ELR (cell line): Measurements from ENCODE around the gene TNFAIP2.
"Not testable (repeated sequence)": the region's sequence is repeated elsewhere in the genome, so short reads cannot be mapped to it uniquely, and the experiment has no call there.

ENCODE experiments used
- DNase-seq: peaks from one replicate; pipeline ENCODE4 v3.0.0-alpha.2; 2015; ENCODE audit warnings: low read depth

Gene TNFAIP2

DNA sequence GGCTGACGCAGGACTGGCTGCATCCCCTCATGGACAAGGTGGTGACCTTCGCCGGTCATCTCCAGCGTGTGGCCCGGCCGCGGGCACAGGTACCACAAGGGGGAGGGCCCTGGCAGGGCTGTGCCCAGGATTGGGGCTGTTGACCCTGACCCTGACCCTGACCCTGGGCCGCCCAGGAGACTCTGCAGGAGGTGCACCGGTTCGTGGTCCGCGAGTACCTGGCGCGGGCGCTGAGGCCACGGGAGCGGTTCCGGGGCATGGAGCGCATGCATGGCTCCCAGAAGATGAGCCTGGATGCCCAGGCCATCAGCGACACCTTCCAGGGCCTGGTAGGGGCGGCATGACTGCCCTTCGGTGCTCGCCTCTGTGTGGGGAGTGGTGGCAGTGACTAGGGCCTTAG lies 15.8 kb upstream of the TNFAIP2 start:
- DNase-seq, result no peak

GRCh38 chr14:103107941-103108748 lies 15.1 kb upstream of the TNFAIP2 start:
- no peak for DNase-seq

DNA sequence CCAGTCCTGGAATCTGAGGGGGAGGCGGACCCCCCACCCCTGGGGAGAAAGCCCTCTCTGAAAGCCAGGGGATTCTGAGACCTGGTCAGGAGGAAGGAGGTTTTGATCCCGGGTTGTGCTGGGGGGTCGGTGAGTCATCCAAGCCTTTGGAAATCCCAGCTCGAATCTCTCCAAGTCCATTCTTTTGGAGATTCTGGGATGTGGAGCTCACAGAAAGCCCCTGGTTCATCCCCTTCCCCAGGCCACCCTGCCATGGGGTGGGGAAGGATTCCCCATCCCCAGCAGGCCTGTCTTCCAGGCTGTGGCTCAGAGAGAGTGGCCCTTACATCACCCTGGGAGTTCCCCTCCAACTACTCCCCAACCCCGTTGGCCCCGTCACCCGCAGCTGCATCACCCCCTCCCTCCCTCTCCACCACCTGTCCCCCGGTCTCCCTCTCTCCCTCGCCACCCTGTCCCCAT lies 14.5 kb upstream of the TNFAIP2 start:
- DNase-seq, result peak; percentile 77

DNA sequence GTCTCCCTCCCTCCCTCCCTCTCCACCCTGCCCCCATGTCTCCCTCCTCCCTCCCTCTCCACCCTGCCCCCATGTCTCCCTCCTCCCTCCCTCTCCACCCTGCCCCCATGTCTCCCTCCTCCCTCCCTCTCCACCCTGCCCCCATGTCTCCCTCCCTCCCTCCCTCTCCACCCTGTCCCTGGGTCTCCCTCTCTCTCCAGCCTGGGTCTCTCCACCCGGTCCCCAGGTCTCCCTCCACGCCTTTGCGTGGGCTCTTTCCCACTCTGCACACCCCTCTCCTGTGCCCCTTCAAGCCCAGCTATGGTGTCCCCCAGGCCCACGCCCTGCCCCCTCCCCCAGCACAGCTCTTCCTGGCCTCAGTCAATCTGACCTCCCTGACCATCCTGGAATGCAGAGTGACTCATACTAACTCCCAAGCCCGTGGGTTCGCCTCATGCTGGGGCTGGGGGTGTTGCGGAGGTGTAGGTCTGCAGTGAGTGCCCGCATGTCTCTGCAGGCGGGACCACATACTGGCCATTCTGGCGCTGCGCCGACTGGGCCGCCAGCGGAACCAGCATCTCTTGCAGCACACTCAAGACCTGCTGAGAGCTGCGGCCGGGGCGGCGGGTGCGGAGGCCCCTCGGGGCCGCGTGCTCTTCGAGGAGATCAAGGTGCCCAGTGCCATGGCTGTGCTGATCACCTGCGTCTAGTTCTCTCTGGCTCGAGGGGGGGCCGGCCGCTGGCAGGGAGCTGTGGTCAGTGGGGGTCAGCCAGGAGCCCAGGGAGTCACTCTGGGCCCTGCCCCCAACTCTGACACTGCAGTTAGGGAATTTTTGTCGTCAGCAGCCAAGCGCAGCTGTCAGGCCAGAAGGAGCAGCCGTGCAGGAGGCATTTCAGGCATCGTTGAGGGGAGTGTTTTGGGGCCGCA lies 13.5 kb upstream of the TNFAIP2 start:
- DNase-seq, result peak; percentile 96

DNA sequence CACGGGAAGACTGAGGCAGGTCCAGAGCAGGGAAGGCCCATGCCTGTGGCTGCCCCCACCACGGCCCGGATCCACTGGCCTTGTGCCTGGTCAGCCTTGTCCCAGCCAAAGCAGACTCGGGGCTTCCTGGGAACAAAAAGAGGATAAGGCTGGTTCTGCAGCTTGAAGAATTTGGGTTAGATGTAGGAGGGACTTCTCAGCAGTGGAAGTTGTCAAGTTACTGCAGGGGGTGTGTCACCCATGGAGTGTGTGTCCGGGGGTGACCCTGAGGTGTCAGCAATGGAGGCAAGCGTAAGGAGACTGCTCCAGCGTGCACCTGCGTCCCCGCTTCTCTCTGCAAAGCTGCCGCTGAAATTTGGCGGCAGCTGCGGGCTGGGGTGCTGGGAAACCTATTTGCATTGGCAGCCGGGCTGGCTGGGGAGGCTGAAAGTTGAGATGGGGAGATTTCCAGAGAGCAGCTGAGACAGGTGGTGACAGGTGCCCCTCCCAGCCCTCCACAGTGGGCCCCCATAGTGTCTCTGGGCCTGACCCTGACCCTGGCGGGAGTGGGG lies 12.5 kb upstream of the TNFAIP2 start:
- DNase-seq, result no peak

DNA sequence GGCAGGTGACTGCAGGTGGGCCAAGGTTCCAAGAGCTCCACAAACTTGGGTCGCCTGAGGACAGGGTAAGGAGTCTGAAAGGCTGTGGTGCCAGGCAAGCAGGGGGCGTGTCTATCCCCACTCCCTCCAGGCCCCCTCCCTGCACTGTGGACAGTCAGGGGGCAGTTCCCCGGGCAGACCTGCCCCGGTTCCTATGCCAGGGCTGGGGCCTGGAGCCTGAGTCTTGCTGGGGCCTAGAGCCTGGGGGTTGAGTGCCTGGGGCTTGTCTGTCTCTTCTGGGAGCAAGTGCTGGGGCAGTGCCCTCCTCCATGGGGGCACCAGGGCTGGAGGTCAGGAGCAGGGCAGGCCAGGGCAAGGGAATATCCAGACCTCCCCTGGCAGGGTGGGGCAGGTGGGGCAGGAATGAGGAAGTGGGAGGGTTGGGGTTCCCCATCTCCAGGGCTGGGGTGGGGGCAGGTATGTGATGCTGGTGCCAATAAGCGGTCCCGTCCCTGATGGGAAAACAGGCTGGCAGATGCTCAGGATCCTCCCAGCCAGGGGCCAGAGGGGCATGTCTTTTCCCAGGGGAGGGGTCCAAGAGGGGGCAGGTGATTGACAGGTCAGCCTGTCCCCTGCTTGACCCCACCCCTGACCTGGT lies 11.9 kb upstream of the TNFAIP2 start:
- no peak for DNase-seq

GRCh38 chr14:103112400-103113243 lies 10.6 kb upstream of the TNFAIP2 start:
- no peak for DNase-seq

- no peak for DNase-seq
Observed at GRCh38 chr14:103113303-103113702, 10.0 kb upstream of the TNFAIP2 start.

- DNase-seq, result no peak
Observed at GRCh38 chr14:103113774-103114173, 9.5 kb upstream of the TNFAIP2 start.

DNA sequence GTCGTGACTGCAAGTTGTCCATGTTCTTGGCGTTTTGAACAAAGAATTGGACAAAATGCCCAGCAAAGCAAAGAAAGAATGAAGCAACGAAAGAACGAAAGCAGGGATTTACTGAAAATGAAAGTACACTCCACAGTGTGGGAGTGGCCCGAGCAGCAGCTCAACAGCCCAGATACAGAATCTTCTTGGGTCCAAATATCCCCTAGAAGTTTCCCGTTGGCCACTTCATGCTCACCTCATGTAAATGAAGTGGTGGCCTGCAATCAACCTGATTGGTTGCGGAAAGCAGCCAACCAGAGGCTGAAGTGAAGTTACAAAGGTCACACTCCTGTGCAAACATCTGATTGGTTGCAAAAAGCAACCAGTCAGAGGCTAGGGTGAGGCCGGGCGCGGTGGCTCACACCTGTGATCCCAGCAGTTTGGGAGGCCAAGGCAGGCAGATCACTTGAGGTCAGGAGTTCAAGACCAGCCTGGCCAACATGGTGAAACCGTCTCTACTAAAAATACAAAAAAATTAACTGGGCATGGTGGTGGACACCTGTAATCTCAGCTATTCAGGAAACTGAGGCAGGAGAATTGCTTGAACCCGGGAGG lies 8.1 kb upstream of the TNFAIP2 start:
- DNase-seq, result not testable (repeated sequence)

DNA sequence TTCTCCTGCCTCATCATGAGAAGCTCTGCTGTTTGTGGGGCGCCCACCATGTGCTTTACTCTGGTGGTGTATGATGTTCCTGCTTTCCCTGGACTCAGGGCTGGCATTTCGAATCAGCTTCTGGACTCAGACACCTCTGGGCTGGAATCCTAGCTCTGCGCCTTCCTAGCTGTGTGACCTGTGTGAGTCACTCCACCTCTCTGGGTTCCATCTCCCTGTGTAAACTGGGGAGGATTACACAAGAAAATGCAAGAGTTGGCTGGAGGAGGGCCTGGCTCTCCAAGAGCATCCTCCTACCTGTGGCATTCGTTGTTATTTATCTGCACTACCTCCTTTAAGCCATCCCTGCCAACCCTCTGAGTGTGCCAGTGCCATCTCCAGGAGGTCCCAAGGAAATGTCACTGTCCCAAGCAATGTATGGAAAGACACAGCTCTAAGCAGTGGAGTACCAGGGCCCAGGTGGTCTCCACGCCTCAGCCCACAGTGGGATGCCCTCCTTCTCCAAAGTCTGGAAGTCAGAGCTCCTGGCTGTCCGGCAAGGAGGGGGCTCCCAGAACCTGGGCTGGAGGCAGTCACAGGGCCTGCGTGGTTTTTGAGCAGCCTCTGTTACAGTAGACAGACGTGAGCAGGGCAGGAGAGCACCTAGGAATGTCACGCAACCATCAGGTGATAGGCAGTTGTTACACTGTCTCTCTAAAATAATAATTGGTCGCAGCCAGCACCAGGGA lies 7.3 kb upstream of the TNFAIP2 start:
- peak; percentile 68 for DNase-seq

GRCh38 chr14:103116636-103117035 lies 6.6 kb upstream of the TNFAIP2 start:
- DNase-seq, result no peak

DNA sequence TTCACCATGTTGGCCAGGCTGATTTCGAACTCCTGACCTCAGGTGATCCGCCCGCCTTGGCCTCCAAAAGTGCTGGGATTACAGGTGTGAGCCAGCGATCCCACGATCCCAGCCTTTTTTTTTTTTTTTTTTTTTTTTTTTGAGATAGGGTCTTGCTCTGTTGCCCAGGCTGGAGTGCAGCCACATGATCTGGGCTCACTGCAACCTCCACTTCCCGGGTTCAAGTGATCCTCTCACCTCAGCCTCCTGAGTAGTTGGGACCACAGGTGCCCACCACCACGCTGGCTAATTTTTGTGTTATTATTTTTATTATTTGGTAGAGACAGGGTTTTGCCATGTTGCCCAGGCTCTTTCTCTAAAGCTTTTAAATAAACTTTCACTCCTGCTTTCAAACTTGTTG lies 5.8 kb upstream of the TNFAIP2 start:
- not testable (repeated sequence) for DNase-seq

DNA sequence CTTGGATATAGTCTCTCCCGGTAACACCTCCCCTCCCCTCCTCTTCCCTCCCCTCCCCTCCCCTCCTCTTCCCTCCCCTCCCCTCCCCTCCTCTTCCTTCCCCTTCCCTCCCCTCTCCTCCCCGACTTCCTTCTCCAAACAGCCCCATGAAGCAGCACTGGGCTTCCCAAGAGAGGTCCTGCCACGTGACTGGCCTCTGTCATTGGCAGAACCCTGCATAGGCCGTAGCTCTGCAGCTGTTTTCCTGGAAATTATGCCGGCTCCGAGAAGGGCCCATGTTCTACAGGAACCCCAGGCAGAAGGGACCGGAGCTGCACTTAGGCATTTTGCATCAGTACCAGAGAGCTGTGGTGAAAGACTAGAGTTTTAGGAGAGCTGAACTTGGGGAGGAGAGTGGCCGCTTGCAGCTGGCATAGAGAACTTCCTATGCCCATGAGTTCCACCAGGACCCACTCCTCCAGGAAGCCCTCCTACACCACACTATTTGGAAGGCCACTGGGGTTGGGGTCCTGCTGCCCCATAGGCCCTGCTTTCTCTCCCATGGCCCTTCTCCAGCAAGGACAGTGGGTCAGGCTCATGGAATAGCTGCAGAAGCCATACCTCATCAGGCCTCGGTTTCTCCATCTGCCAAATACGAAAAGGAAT lies 5.1 kb upstream of the TNFAIP2 start:
- no peak for DNase-seq

GRCh38 chr14:103118663-103119404 lies 4.4 kb upstream of the TNFAIP2 start:
- DNase-seq, result no peak

GRCh38 chr14:103119527-103119926 lies 3.7 kb upstream of the TNFAIP2 start:
- DNase-seq, result not testable (repeated sequence)

DNA sequence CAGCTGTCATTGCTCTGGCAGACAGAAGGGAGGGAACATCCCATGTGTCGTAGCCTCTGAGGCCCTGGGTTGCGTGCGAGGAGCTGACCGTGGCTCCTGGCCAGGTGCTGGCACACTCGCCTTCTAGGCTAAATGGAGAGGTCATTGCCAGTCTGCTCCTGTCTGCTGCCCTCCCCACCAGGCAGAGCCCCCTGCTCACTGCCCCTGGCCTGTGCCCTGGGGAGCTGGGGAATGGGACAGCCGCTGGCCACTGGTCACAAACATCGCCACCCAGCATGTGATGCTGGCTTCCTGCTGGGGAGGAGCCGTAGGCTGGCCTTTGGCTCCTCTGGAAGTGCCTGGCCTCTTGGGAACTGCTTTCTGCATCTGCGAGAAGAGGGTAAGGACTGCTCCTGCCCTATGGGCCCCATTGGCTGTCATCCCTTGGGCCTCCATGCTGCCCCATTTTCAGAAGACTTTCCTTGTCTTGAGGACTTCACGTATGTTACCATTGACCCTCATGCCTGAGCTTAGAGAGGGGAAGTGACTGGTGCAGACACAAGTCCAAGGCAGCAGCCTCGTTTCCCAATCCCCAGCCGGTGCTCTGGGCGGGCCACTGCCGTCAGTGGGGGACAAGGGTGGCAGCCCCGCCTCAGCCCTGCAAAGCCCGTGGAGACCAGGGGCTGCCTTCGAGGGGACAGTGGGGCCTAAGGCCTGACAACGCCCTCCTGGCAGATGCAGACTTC lies 2.0 kb upstream of the TNFAIP2 start:
- no peak for DNase-seq
